DMS153 treated with DMSO at 0.1 percent for 48 hours (cell line): ENCODE results near the gene TP53BP2.
"Not testable (repeated sequence)": the region's sequence is repeated elsewhere in the genome, so short reads cannot be mapped to it uniquely, and the experiment has no call there.

Experiments used
- DNase-seq: peaks from one replicate; lab custom pipeline; 2025; ENCODE audit not compliant: unreplicated experiment; lab: John Stamatoyannopoulos, UW

Gene TP53BP2

GRCh38 chr1:223831755-223832636, 13.8 kb downstream of the TP53BP2 start:
- no peak for DNase-seq

GRCh38 chr1:223829678-223830077, 16.1 kb downstream of the TP53BP2 start:
- DNase-seq: no peak

- no peak for DNase-seq
Measured at GRCh38 chr1:223828162-223828848, 17.4 kb downstream of the TP53BP2 start.

GRCh38 chr1:223827193-223827663, 18.5 kb downstream of the TP53BP2 start:
- DNase-seq: no peak

GRCh38 chr1:223825767-223826748, 19.7 kb downstream of the TP53BP2 start:
- DNase-seq: no peak

GRCh38 chr1:223824712-223825111, 21.0 kb downstream of the TP53BP2 start:
- DNase-seq: no peak

GRCh38 chr1:223824287-223824686, 21.5 kb downstream of the TP53BP2 start:
- no peak for DNase-seq

- DNase-seq: no peak
Measured at GRCh38 chr1:223820971-223821370, 24.8 kb downstream of the TP53BP2 start.

- no peak for DNase-seq
Measured at GRCh38 chr1:223820515-223820858, 25.3 kb downstream of the TP53BP2 start.

GRCh38 chr1:223819730-223820514, 25.8 kb downstream of the TP53BP2 start:
- no peak for DNase-seq

GRCh38 chr1:223817265-223817664, 28.5 kb downstream of the TP53BP2 start:
- not testable (repeated sequence) for DNase-seq

GRCh38 chr1:223815865-223816264, 29.9 kb downstream of the TP53BP2 start:
- DNase-seq: no peak

- no peak for DNase-seq
Measured at GRCh38 chr1:223815020-223815853, 30.5 kb downstream of the TP53BP2 start.

- no peak for DNase-seq
Measured at GRCh38 chr1:223813645-223814044, 32.1 kb downstream of the TP53BP2 start.

- DNase-seq: peak; percentile 41
Measured at GRCh38 chr1:223811634-223812101, 34.1 kb downstream of the TP53BP2 start.

- DNase-seq: no peak
Measured at GRCh38 chr1:223810586-223810985, 35.2 kb downstream of the TP53BP2 start.

- DNase-seq: not testable (repeated sequence)
Measured at GRCh38 chr1:223809905-223810304, 35.8 kb downstream of the TP53BP2 start.

GRCh38 chr1:223803211-223803610, 42.5 kb downstream of the TP53BP2 start:
- DNase-seq: no peak

GRCh38 chr1:223802602-223803001, 43.1 kb downstream of the TP53BP2 start:
- DNase-seq: no peak
